GM10266 (cell line): ENCODE data around the gene GPR179.
A peak's percentile ranks its signal among the peaks of the same experiment; 100 is the strongest.
"Not testable (repeated sequence)": the region's sequence is repeated elsewhere in the genome, so short reads cannot be mapped to it uniquely, and the experiment has no call there.

Experiments used
- DNase-seq: peaks from one replicate; pipeline ENCODE4 v3.0.0; 2012; ENCODE audit errors: extremely low spot score
- CTCF ChIP-seq: IDR thresholded peaks from 2 replicates; pipeline ENCODE4 v1.5.1; 2012; ENCODE audit warnings: mild to moderate bottlenecking, low read depth; ENCODE audit not compliant: control insufficient read depth, insufficient read depth; ENCODE audit errors: missing control alignments

The GPR179 gene

GRCh38 chr17:38322156-38322779 lies 21.5 kb downstream of the GPR179 start:
- peak; percentile 66 for TF ChIP-seq CTCF
- DNase-seq = peak; percentile 82

- DNase-seq = no peak
- TF ChIP-seq CTCF = no peak
Observed at GRCh38 chr17:38320482-38320881, 23.3 kb downstream of the GPR179 start.

- TF ChIP-seq CTCF = no peak
- DNase-seq = no peak
Observed at GRCh38 chr17:38317081-38317480, 26.7 kb downstream of the GPR179 start.

- DNase-seq = no peak
- no peak for TF ChIP-seq CTCF
Observed at GRCh38 chr17:38315497-38315896, 28.3 kb downstream of the GPR179 start.

- DNase-seq = peak; percentile 86
Observed at GRCh38 chr17:38296834-38297517, 46.8 kb downstream of the GPR179 start, which contains the start of gene MRPL45. TSS of gene MRPL45 (plus strand) at chr17:38297168. CDS start at chr17:38297184, 16 bp downstream.

GRCh38 chr17:38295602-38296365 lies 48.0 kb downstream of the GPR179 start:
- DNase-seq = not testable (repeated sequence)

- DNase-seq = not testable (repeated sequence)
Observed at GRCh38 chr17:38289760-38290159, 54.0 kb downstream of the GPR179 start.

- DNase-seq = not testable (repeated sequence)
Observed at GRCh38 chr17:38288217-38288827, 55.4 kb downstream of the GPR179 start.

GRCh38 chr17:38286501-38287091 lies 57.2 kb downstream of the GPR179 start:
- DNase-seq = not testable (repeated sequence)

- not testable (repeated sequence) for DNase-seq
Observed at GRCh38 chr17:38285994-38286393, 57.8 kb downstream of the GPR179 start.
